Measurements from ENCODE around the gene KCNRG.
"Not testable (repeated sequence)": the region's sequence is repeated elsewhere in the genome, so short reads cannot be mapped to it uniquely, and the experiment has no call there.

Gene KCNRG

GRCh38 chr13:50012396-50013169 is 2.7 kb upstream of the KCNRG start:
- no peak for DNase-seq

- no peak for DNase-seq
These were observed 858 bp upstream of the KCNRG start for GRCh38 chr13:50014386-50014785.

GRCh38 chr13:50015750-50016149 is 506 bp downstream of the KCNRG start:
- DNase-seq: no peak

- DNase-seq: no peak
These were observed 1.2 kb downstream of the KCNRG start for GRCh38 chr13:50016444-50016843.

- DNase-seq: no peak
These were observed 2.6 kb downstream of the KCNRG start for GRCh38 chr13:50017819-50018218.

- no peak for DNase-seq
These were observed 10.2 kb downstream of the KCNRG start for GRCh38 chr13:50025436-50025835.

GRCh38 chr13:50026788-50027473 is 11.7 kb downstream of the KCNRG start:
- DNase-seq: no peak

- DNase-seq: no peak
These were observed 15.1 kb downstream of the KCNRG start for GRCh38 chr13:50030315-50030714.

GRCh38 chr13:50033725-50034124 is 18.5 kb downstream of the KCNRG start:
- no peak for DNase-seq

GRCh38 chr13:50037788-50038187 is 22.5 kb downstream of the KCNRG start:
- no peak for DNase-seq

- no peak for DNase-seq
These were observed 23.0 kb downstream of the KCNRG start for GRCh38 chr13:50038266-50038665.

- DNase-seq: no peak
These were observed 37.2 kb downstream of the KCNRG start for GRCh38 chr13:50052478-50052877.

GRCh38 chr13:50053844-50054243 is 38.6 kb downstream of the KCNRG start:
- DNase-seq: no peak

- no peak for DNase-seq
These were observed 40.2 kb downstream of the KCNRG start for GRCh38 chr13:50055454-50055853.

GRCh38 chr13:50060718-50061117 is 45.5 kb downstream of the KCNRG start:
- DNase-seq: no peak

GRCh38 chr13:50062336-50062735 is 47.1 kb downstream of the KCNRG start:
- DNase-seq: not testable (repeated sequence)

- no peak for DNase-seq
These were observed 50.5 kb downstream of the KCNRG start for GRCh38 chr13:50065712-50066111.

- DNase-seq: no peak
These were observed 53.3 kb downstream of the KCNRG start for GRCh38 chr13:50068508-50068907.

- no peak for DNase-seq
These were observed 54.0 kb downstream of the KCNRG start for GRCh38 chr13:50069261-50069660.

- DNase-seq: no peak
These were observed 54.9 kb downstream of the KCNRG start for GRCh38 chr13:50070186-50070585.

Data from kidney glomerular epithelial cell (primary cell).